Stimulated activated CD8-positive, alpha-beta memory T cell treated with anti-CD3 and anti-CD28 coated beads, Interleukin-12 subunit alpha, Interleukin-12 subunit beta, amount 100 ng/mL, for 1 hour (primary cell): Measurements from ENCODE around the gene SLC36A4.
"Not testable (repeated sequence)": the region's sequence is repeated elsewhere in the genome, so short reads cannot be mapped to it uniquely, and the experiment has no call there.

Source experiments
- DNase-seq: peaks from one replicate; pipeline ENCODE4 v3.0.0-alpha.2; 2020; ENCODE audit warnings: low read depth

Gene SLC36A4

DNA sequence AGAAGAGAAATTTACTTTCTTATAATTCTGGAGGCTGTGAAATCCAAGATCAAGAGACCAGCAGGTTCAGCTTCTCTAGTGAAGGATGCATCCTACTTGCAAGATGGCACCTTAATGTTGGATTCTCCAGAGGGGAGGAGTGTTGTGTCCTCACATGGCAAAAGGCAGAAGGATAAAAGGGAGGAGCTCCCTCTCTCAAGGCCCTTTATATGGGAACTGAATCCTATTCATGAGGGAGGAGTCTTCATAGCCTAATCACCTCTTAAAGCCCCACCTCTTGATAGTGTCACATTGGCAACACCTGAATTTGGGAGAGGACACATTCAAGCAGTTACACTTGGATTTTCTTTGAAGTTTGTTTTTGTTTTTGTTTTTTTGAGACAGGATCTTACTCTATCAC is 79.5 kb downstream of the SLC36A4 start:
- DNase-seq = no peak

DNA sequence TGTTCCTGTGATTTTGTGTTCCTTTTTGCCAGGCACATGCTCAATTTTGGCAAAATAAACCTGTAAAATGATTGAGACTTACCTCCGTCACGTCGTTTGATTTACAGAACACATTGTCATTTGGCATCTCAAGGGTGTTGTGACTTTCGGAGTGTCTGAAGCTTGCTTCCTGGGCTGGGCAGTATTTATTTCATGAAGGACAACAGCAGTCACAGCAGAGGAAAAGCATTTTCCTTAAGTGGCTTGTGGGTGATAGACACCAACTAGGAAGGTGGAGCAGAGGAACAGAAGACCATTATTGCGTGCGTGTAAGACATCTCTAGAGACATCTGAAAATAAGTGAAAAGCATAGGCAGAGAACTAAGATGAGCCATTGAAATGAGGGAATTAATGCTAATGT is 80.2 kb downstream of the SLC36A4 start:
- DNase-seq = no peak

DNA sequence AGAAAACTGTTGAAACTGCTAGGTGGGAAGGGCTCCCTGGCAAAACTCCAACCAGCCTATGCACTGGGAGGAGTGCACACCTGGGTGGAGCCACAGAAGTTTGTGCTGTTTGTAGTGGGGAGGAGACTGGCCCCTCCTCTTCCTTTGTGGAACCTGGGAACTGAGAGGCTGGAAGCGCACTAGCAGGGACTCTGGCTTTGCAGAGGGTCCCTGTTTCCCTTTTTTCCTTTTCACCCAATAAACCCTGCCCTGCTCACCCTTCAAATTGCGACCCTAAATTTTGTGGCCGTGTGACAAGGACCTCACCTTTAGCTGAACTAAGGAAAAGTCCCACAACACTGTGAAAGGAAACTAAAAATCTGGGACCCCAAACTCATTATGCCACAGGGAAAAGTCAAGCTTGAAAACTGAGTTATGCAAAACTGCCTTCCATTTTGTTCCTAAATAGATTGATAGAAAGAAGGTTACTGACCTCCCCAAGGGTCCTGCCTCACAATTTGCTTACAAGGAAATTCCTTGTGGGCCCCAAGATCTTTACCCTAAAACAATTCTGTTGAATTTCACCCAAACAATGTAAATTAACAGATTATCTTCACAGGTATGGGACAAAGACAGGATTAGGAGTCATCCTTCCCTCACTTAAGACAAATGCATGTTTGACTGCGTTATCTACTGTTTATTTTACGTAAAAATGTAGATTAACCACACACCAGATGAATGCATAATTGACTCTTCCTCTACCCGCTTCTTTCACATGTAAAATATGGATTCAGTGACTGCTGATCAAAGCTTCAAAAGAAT is 81.0 kb downstream of the SLC36A4 start:
- DNase-seq = no peak

DNA sequence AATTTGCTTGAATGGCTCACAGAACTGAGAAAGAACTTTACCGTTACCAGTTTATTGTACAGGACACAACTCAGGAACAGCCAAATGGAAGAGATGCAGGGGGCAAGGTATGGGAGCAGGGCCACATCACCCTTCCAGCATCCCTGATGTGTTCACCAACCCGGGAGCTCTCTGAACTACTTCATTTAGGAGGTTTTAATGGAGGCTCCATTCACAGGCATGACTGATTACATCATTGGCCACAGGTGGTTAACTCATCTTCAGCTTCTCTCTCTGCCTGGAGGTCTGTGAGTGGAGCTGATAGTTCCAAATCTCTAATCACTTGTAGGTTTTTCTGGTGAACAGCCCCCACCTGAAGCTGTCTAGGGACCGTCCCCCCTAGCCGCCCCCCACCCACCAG is 83.5 kb downstream of the SLC36A4 start:
- DNase-seq = no peak

- no peak for DNase-seq
Observed at GRCh38 chr11:93113824-93114223, 84.0 kb downstream of the SLC36A4 start.

DNA sequence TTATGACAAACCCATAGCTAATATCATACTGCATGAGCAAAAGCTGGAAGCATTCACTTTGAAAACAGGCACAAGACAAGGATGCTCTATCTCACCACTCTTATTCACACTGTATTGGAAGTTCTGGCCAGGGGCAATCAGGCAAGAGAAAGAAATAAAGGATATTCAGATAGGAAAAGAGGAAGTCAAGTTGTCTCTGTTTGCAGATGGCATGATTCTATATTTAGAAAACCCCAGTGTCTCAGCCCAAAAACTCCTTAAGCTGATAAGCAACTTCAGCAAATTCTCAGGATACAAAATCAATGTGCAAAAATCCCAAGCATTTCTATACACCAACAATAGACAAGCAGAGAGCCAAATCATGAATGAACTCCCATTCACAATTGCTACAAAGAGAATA is 86.6 kb downstream of the SLC36A4 start:
- not testable (repeated sequence) for DNase-seq

- DNase-seq = no peak
Observed at GRCh38 chr11:93100211-93100610, 97.6 kb downstream of the SLC36A4 start.

DNA sequence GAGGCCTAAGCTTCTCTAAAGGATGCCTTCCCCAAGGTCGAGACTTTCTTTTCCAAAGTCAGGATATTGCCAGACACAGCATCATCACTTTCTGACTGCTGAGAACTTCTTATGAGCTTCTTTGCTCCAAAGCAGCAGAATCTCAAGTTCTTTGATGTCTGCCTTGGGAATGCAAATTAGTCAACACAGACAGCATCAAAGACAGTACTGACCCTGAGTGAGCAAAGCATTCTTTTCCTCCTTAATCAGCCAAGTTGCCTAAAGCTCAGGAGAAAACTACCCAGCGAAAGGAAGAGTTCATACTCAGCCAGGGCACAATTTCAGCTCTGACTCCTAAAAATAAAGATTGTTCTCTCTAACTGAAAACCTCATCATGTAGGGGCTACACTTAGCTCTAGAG is 98.0 kb downstream of the SLC36A4 start:
- DNase-seq = no peak
